Head of caudate nucleus (tissue), 42 donors: ENCODE results near the gene KCNK10.
"Not testable (repeated sequence)": the region's sequence is repeated elsewhere in the genome, so short reads cannot be mapped to it uniquely, and the experiment has no call there.

Experiments
- DNase-seq, 42 donors: peaks; one replicate each; pipeline versions ENCODE4 v3.0.0 to v3.0.0-alpha.2; 2020 to 2021; ENCODE audit warnings: mixed read lengths in 7 of 42
- intact Hi-C: fragments of 100-400 bp; cut with DNase I; formaldehyde crosslinking; loops from one replicate; pipeline ENCODE4 v1.15.0; 2022

The KCNK10 gene

DNA sequence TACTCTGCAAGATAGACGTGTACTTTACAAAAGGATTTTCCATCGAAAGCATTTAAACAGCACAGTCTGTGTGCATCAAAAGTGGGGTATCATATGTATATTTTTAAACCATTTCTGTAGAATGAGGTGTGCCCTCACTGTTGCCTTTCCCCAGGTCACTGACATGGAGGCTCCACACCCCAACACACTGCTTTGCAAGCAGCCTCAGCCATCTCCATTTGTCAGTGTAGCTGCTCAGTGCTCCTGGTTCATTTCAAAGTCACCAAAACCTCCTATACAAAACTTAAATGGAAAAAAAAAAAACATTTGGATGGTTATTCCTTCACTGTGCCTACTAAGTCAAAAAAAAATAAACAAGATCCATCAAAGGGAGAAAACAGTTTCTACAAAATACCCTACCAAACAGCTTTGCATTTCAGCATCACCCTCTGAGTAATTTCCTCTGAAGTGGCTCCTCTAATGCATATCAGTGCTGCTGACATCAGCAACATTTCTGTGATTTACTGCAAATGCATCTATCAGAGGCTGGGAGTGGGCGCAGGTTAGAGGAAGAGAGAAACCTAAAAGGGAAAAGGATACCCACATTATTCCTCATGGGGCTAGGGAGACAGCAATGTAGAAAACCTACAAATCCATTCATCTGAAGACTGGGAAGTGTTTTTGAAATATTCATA lies 46.0 kb downstream of the KCNK10 start:
- no peak for DNase-seq
- intact Hi-C loops: no loop called here

DNA sequence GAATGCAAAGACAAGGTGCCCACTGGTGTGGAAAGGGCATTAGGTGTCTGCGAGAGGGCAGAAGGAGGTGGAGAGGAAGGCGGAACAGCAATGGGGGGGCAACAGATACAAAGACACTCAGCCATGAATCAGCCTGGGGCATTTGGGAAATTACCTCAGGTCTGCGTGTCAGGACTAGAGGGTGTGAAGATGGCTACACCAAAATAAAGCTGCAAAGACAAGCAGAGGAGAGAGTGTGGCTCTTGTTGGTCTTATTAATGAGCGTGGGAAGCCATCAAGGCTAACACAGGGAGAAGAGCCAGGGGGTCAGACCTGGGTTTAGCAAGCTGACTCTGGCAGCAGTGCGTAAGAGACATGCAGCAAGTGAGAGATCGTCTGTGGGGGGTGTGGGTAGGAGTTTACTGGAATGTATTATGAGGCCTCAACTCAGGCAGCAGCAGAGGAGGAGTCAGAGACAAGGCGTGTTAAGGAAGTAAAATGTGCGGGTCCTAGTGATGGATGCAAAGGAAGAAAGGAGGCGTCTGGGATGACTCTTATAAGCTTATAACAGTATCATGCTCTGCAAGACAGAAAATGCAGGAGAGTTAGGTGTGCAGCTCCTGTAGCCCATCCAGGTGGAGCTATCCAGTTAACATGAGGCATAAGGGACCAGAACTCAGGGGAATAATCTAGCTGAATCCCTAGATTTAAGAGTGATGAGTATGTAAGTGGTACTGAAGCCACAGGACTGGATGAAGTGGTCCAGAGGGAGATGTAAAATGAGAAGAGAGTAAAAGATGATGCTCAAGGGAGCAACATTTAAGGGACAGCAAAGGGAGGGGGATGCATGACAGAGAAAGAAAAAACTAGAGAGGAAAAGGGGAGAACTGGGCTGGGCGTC lies 50.4 kb downstream of the KCNK10 start:
- DNase-seq: peak in 14 of 42 donors; percentile 5 to 72 (median 22)
- intact Hi-C loops: no loop called here

DNA sequence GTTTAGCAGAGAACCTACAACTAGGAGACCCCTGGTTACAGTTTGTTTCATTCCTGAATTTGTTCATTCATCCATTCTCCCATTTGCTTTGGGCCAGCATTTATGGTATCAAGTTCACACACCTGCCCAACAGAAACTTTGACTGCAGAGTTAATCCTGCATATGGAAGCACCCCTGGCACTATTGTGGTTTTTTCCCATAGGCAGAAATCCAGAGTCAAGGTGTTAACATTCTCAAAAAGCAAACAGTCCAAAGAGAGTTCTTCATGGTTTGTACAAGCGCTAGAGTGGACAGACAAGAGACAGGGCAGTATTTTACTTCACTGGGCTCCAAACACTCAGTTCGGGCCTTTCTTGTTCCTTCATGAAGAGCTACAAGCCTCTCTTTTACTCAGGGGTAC lies 51.9 kb downstream of the KCNK10 start:
- no peak for DNase-seq
- intact Hi-C loops: no loop called here

DNA sequence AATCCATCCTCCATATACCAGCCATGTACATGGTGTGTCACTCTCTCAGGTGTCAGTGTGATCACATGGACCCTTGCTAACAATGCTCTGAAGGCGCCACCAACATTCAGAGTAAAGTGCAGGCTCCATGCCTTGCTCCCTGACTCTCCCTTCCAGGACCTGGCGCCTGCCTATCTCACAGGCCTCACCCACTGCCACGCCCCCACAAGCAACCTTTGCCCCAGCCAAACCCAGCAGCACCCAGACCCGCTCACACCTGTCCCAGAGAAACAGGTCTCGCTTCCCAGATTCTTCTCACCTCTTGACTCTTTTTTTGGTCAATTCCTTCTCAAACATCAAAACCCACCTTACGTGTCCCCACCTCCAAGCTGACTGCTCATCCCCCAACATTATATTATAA lies 52.3 kb downstream of the KCNK10 start:
- no peak for DNase-seq

DNA sequence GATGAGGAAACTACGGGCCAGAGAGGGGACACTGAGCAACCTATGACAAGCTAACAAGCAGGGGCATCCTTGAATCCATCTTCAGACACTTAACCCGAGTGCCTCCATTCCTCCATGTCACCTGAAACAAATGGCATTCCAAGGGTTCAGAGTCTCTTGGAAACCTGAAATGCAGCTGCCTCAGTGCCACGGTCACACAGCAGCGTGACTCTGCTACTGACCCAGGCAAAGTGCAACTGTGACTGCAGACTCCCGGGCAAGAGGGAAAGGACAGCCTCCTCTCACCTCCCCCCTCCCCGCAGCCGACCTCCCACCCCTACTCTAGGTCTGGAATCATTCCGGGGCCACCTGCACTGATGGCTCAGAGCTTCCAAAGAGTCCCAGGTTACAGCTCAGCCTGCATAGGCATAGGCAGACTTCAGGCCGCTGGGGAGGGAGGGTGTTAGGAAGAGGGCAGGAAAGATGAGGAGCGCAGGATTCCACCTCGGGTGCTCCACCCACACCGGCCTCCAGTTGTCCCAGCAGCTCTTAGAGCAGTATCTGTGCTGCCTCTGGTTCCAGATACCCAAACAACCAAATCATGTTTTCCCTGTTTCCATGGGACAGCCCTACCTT lies 53.2 kb downstream of the KCNK10 start:
- DNase-seq: no peak
- intact Hi-C loops: no loop called here

More for the DNA sequence above, 52.3 kb downstream of the KCNK10 start:
- intact Hi-C loops: no loop called here

DNA sequence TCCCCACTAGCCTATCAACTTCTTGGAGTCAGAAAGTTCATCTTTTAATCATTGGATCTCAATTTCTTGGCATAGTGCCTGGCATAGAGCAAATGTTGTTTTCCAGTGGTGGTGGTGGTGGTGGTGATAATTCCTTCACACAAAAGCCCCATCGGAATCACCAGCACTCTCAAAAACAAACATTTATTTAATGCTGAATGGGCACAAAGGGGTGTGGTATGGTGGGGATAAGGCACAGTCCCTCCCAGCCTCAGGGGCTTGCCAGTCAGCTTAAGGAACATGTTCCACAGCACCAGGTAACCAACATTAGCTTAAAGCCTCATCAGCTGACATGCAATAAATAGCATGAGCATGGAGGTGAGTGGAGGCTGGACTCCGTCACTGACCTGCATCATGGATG lies 56.6 kb downstream of the KCNK10 start:
- intact Hi-C loops: no loop called here
- no peak for DNase-seq

DNA sequence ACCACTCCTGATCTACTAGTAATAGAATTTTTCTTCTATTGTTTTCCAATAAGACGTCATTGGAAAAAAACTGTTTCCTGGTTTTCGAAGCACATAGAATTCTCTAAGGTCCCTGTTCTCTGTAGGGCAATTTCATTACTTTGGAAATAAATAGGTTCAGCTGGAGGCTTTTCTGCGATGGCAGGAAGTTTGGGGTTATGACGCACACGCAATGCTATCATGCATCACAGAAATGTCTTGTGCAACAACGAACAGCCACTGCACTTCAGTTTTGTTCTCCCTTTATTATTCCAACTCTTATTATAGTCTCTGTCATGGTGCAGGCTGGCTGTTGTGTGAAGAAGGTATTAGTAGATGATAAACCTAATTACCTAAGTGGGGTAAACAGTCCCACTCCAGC lies 59.0 kb downstream of the KCNK10 start:
- no peak for DNase-seq
- intact Hi-C loops: no loop called here

DNA sequence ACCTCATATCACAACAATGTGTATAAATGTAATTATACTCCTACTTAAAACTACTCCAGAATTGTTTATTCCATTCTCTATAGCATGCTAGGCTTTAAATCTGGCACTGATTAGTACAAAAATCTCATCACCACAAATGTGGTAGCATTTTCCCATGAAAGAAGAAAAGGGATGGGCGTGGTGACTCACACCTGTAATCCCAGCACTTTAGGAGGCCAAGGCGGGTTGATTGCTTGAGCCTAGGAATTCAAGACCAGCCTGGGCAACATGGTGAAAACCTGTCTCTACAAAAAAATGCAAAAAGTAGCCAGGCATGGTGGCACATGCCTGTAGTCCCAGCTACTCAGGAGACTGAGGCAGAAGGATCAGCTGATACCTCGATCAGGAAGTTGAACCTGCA lies 61.8 kb downstream of the KCNK10 start:
- intact Hi-C loops: not testable (repeated sequence)

DNA sequence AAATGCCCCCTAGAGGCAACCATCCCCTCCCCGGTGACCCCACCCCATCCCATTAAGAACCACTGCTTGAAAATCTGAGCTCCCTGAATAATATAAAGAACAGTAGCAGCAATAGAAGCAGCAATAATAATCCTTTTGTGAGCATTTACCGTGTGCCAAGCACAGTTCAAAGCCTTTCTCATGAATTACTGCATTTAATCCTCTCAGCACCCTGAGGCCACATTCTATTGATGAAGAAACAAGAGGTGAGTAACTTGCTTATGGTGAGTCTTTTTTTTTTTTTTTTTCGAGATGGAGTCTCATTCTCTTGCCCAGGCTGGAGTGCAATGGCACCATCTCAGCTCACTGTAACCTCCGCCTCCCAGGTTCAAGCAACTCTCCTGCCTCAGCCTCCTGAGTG lies 65.0 kb downstream of the KCNK10 start:
- no peak for DNase-seq
- intact Hi-C loops: no loop called here

More for the DNA sequence above, 61.8 kb downstream of the KCNK10 start:
- DNase-seq: not testable (repeated sequence)

DNA sequence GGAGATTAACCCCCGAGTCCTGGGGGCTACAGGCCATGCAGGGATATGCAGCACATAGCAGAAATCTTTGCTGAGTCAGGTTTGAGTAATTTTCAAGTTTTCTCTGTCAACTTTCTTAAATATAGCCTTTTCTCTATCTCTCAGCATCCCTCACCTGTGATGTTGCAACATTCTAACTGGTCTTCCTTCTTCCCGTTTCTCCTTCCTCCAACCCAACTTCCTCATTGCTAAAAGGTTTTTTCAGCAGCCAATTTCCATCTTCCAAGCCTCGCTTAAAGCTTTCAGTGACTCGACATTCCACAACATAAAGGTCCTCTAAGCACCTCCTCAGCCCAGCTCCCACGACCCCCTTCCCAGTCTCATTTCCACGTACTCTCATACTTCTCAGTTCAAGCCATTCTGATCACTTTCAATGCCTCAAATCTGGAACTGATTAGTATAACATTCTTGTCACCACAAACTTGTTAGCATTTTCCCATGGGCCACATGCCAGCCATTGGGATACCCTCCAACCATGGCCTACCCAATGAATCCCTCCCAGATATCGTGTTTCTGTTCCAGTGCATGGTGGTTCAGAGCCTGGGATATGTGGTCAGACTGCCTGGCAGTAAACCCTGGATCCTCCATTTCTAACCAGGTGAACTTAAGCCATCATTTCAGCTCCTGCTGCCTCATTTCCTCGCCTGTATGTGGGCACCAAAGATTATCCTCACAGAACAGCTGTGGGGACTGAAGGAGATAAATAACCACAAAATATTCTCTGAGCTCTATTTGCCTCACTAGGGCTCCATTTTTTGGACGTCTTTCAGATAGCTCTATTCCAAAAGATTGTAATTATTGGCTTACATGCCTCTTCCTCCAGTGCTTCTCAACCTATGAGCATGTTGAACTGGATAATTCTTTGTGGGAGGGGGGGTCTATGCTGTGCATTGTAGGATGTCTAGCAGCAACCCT lies 65.8 kb downstream of the KCNK10 start:
- DNase-seq: no peak
- intact Hi-C loops: no loop called here

DNA sequence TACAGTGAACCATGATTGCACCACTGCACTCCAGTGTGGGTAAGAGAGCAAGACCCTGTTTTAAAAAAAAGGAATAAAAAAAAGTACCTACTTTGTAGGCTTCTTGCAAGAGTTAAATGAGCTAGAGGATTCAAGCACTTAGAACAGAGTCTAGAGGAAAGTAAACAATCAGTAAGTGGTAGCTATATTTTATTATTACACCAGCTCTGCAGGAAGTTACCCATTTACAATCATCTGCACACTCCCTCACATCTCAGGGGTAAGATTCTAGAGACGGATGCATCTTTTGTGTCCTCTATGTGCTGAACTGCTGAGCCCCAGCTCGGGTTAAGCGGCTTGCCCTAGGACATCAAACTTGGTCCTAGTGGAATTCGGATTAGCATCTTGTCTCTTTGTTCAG lies 67.3 kb downstream of the KCNK10 start:
- DNase-seq: no peak
- intact Hi-C loops: no loop called here

DNA sequence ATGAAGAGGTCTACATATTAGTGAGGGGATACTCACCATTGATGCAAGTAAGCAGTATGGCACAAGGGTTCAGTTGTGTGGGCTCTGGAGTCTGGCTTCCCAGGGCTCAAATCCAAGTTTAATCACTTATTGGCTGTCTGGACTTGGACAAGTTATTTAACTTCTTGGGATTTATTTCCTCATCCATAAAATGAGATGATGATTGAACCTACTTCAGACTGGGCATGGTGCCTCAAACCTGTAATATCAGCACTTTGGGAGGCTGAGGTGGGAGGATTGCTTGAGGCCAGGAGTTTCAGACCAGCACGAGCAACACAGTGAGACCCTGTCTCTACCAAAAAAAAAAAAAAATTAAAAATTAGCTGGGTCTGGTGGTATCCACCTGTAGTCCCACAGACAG lies 67.9 kb downstream of the KCNK10 start:
- DNase-seq: no peak
- intact Hi-C loops: no loop called here

DNA sequence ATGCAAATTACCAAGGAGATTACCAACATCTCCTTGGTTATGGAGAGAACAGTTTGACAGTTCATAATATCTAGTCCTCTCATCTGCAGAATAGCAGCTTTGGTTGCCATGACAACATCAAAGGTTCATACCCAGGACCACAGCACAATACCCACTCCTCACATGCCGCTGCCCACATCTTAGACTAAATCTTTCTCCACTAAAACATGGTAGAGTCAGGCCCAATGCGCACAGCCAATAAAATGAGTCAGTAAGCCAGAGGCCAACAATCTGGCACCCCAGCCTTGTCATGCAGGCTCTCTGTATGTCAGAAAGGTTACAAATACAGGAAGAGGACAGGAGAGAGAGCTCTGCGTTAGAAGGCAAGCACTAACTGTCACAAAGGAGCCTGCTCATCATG lies 70.6 kb downstream of the KCNK10 start:
- no peak for DNase-seq
- intact Hi-C loops: no loop called here

DNA sequence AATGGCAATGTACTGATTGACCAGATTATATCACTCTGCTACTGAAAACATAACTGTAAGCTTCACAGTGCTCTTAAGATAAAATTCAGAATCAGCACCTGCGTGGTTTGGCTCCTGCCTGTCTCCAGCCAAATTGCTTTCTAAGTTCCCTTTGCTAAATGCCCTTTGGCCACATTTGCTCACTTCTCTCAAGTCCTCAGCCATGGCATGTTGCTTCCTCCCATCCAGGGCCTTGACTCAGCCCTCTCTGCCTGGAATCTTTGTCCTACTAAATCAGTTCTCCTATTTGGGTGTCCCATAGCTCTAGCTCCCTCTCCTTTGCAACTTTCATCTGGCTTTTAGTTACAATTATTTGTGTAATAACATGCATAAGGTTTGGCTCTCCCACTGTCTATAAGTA lies 71.4 kb downstream of the KCNK10 start:
- DNase-seq: no peak
- intact Hi-C loops: no loop called here

DNA sequence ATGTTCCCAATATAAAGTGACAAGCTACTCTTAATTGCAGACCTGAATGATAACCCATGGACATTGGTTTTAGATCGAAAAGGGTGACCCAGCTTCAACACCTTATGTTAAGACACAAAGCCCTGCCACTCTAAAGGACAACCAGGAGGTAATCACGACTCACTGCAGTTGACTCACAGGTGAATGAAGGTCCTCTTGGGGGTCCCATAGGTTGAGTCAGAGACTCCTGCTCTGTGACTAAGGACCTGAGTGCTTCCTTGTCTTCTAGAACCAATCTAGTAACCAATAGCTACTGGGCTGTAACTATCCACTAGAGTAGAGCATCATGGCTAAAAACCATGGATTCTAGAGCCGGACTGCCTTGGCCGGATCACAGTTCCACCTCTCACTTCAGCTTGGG lies 73.8 kb downstream of the KCNK10 start:
- intact Hi-C loops: no loop called here
- no peak for DNase-seq

DNA sequence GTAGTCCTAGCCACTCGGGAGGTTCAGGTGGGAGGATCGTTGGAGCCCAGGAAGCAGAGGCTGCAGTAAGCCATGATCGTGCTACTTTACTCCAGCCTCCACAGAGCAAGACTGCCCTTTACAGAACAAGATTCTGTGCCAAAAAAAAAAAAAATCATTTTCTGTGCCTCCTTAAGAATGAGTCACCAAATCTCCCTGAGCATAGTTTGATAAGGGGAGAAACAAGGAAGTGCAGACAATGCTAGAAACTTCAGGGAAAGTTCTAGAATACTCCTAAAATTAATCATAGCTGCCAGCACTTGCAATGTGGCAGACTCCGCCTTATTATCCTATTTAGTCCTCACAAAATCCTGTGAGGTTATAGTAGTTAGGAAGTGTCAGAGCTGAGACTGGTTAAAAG lies 74.5 kb downstream of the KCNK10 start:
- intact Hi-C loops: no loop called here
- DNase-seq: no peak

DNA sequence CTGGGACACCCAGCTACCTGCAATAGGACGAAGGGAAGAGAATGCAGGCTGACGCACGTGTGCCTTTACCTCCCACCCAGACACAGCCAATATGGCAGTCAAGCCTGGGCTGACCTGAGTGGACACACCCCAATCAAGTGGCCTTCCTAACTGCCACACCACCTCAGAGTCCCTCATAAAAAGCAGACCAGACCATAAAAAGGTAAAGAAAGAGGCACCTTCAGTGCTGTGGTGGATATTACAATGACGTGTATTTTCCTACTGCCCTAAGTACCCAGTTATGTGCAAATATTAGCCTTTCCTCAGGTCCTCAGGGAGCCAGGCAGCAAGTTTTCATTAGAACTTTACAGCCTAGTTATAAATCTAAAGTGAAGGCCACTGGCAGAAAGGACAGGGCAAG lies 75.8 kb downstream of the KCNK10 start:
- DNase-seq: no peak
- intact Hi-C loops: no loop called here

DNA sequence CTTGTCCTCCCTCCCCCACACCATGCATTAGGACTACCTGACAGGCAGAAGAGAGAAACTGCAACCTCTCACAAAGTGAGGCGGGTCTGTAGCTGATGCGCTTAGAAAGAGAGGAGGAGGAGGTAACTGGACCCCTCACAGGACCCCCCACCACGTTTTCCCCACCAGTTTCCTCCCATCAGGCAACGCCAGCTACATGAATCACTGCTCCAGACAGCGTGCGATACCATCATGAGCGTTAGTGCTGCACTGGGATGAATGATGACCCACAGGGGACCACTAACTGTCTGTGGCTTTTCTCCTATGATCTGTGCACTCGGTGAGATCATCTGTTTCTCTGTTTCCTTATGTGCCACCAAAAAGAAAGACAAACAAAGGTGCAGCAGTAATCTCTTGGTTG lies 77.7 kb downstream of the KCNK10 start:
- no peak for DNase-seq
- intact Hi-C loops: no loop called here

DNA sequence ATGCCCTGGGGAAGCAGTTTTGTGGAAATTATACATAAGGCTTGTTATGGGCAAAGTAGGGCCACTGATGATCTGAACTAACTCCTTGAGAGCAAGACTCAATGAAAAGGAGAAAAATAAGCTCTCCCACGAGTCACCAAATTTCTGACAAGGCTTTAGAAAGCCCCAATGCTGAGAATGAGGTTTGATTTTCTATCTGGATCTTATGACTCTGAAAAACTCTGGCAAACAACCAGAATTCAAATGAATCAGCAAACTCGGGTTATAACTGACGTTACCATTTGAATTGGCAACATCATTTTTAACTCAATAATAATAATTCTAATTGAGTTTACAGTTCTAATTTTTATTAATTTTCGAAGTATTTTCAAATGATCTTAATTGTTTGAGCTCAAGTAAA lies 79.1 kb downstream of the KCNK10 start:
- DNase-seq: no peak
- intact Hi-C loops: no loop called here
